ENCODE results near the gene SLCO2B1.
A peak's percentile ranks its signal among the peaks of the same experiment; 100 is the strongest.
"Not testable (repeated sequence)": the region's sequence is repeated elsewhere in the genome, so short reads cannot be mapped to it uniquely, and the experiment has no call there.

SLCO2B1 gene, protein sequence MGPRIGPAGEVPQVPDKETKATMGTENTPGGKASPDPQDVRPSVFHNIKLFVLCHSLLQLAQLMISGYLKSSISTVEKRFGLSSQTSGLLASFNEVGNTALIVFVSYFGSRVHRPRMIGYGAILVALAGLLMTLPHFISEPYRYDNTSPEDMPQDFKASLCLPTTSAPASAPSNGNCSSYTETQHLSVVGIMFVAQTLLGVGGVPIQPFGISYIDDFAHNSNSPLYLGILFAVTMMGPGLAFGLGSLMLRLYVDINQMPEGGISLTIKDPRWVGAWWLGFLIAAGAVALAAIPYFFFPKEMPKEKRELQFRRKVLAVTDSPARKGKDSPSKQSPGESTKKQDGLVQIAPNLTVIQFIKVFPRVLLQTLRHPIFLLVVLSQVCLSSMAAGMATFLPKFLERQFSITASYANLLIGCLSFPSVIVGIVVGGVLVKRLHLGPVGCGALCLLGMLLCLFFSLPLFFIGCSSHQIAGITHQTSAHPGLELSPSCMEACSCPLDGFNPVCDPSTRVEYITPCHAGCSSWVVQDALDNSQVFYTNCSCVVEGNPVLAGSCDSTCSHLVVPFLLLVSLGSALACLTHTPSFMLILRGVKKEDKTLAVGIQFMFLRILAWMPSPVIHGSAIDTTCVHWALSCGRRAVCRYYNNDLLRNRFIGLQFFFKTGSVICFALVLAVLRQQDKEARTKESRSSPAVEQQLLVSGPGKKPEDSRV

DNA sequence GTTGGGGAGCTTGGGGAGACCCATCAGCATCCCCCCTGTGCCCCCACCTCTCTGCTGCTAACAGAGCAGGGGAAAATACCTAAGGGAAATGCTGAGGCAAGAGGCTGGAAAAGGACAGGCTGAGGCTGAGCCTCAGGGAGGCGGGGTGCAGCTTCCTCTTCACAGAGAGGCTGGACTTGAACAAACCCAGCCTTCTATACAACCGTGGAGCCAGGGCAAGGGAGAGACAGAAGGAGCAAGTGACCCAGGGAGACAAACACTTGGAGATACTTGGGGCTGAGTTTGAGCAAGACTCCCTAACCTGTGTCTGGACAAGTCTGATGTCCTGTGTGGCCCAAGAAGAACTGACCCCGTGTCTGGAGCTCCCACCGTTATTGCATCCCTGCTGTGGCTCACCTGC, at the start of gene SLCO2B1:
SLCO2B1 (plus strand) TSS at position 229 of the 400 bp plus-strand sequence. CDS start 275 bp downstream, outside the sequence.
- DNase-seq (ENCODE audit: low read depth in 2 of 2): no peak
- TF ChIP-seq, protein P1, sequence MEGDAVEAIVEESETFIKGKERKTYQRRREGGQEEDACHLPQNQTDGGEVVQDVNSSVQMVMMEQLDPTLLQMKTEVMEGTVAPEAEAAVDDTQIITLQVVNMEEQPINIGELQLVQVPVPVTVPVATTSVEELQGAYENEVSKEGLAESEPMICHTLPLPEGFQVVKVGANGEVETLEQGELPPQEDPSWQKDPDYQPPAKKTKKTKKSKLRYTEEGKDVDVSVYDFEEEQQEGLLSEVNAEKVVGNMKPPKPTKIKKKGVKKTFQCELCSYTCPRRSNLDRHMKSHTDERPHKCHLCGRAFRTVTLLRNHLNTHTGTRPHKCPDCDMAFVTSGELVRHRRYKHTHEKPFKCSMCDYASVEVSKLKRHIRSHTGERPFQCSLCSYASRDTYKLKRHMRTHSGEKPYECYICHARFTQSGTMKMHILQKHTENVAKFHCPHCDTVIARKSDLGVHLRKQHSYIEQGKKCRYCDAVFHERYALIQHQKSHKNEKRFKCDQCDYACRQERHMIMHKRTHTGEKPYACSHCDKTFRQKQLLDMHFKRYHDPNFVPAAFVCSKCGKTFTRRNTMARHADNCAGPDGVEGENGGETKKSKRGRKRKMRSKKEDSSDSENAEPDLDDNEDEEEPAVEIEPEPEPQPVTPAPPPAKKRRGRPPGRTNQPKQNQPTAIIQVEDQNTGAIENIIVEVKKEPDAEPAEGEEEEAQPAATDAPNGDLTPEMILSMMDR (IDR thresholded peaks at IDR 0.05; ENCODE audit: low read depth, low read length): no peak
- no peak within 1 kb of the TSS for H3K4me3 ChIP-seq (replicated peaks in 1 of 2; ENCODE audit: low read depth in 2 of 2, low read length in 2 of 2)

DNA sequence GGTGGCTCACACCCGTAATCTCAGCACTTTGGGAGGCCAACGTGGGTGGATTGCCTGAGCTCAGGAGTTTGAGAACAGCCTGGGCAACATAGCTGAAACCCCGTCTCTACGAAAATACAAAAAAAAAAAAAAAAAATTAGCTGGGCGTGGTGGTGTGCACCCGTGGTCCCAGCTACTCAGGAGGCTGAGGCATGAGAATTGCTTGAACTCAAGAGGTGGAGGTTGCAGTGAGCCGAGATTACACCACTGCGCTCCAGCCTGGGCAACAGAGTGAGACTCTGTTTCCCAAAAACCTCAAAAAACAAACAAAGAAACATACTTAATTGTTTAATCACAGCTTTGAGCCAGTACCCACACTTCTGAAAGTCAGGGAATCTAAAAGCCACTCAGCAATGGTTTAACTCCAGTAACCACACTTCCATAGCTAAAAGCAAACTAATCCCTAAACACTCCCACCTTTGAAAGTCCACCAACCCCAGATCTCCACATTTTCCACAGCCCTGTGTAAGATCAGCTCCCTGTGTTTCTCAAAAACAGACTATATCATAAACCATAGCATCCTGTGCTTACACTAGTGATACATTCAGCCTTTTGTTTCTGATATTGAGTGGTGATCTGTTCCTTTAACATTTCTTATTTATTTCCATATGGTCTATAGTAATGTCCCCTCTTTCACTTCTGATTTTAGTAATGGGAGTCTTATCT, 49.3 kb upstream of the SLCO2B1 start:
- no peak overlapping the region for H3K4me3 ChIP-seq (replicated peaks in 1 of 2; ENCODE audit: low read depth in 2 of 2, low read length in 2 of 2)
- DNase-seq (ENCODE audit: low read depth in 2 of 2): no peak
- TF ChIP-seq, protein P1 (IDR thresholded peaks at IDR 0.05; ENCODE audit: low read depth, low read length): no peak

DNA sequence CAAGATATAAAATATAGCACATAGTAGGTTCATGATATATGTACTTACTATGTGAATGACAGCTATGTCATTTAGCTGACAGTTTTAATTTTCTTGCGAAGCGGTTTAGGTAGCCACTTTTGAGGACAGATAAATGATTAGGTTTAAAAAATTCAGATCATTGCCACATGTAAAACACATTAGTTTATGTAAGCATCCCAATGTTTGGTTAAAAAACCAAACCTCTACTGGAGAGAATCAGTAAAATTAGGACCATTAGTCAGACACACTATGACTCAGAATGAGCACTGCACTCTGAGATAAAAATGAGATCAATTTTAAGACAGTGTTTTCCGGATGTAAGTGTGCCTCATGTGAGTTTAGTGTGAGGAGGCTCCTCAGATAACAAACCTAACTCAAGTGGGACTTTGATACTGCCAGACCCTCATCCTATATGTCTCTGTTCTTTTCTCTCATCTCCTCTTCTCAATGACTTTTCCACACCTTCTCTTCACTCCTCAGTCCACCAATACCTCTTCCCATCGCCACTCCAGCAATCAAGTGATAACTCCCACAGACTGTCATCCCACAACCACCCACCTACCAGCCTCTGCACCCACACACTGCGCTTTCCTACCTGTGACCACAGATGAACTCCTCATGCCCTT, 47.4 kb upstream of the SLCO2B1 start:
- TF ChIP-seq, protein P1 (IDR thresholded peaks at IDR 0.05; ENCODE audit: low read depth, low read length): no peak
- DNase-seq (ENCODE audit: low read depth in 2 of 2): peak; percentile 26 to 67
- H3K4me3 ChIP-seq (replicated peaks in 1 of 2; ENCODE audit: low read depth in 2 of 2, low read length in 2 of 2): no peak overlapping the region

DNA sequence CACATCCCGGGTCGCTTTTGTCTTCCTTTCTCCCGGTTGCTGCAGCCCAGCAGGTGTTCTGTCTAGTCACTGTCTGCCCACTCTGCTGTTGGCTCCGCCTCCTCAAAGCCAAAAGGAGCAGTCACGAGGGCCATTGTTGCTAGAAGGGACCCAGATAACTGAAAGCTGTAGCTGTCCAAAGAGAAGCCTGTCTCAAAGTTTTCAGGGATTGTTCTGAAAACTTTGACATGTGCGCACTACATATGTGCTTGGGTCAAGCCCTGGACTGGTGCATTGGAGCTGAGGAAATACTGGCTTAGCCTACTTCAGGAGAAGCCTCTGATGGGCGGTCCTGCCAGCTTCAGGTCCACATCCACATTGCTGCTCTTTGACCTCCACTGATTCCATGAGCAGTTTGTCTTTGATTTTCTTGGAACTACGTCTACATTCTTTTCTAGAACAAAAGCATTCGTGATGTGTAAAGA, 45.4 kb upstream of the SLCO2B1 start:
- no peak overlapping the region for H3K4me3 ChIP-seq (replicated peaks in 1 of 2; ENCODE audit: low read depth in 2 of 2, low read length in 2 of 2)
- DNase-seq (ENCODE audit: low read depth in 2 of 2): peak in 1 of 2 donors; percentile 9
- TF ChIP-seq, protein P1 (IDR thresholded peaks at IDR 0.05; ENCODE audit: low read depth, low read length): no peak

DNA sequence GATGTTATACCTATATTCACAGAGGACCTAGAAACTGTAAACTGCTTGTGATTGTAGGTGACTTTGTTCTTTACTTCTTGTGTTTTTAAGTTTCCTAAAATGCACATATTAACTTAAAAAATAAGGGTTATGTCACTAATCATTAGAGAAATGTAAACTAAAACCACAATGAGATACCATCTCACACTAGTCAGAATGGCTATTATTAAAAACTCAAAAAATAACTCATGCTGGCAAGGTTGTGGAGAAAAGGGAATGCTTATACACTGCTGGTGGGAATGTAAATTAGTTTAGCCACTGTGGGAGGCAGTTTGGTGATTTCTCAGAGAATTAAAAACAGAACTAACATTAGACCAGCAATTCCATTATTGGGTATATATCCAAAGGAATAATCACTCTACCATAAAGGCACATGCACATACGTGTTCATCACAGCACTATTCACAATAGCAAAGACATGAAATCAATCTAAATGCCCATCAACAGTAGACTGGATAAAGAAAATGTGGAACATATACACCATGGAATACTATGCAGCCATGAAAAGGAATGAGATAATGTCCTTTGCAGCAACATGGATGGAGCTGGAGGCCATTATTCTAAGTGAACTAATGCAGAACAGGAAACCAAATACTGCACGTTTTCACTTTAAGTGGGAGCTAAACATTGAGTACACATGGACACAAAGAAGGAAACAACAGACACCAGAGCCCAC, 44.8 kb upstream of the SLCO2B1 start:
- DNase-seq (ENCODE audit: low read depth in 2 of 2); H3K4me3 ChIP-seq (replicated peaks in 1 of 2; ENCODE audit: low read depth in 2 of 2, low read length in 2 of 2): not testable (repeated sequence)

DNA sequence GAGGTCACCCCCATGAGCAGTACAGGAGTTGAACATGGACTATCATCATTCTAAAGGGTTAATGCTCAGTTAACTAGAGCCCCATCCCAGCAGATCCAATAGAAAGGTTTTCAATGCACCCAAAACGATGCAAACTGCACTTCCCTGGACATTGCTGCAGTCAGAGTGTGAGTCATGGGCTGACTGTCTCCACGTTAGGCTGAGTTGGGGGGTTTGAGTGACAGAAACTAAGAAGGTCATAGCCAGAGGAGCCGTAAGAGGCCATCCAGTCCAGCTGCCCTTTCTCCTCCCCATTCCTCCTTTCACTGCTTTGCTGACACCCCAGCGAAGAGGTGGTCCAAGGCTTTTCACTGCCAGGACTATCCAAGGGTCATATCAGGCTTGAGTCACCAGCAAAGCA, 43.7 kb upstream of the SLCO2B1 start:
- no peak overlapping the region for H3K4me3 ChIP-seq (replicated peaks in 1 of 2; ENCODE audit: low read depth in 2 of 2, low read length in 2 of 2)
- peak; percentile 12 for DNase-seq (ENCODE audit: low read depth in 2 of 2)
- TF ChIP-seq, protein P1 (IDR thresholded peaks at IDR 0.05; ENCODE audit: low read depth, low read length): no peak

All from cardiac fibroblast (primary cell).